K562 (cell line): Measurements from ENCODE around the gene PAFAH2. TPM values are rescaled to one million over a fixed set of nuclear protein-coding genes. Genes with fewer than 3 reads are reported as not detected.

Experiments used
- ATF7 ChIP-seq: fragments of 450-650 bp; IDR thresholded peaks from 2 replicates; pipeline ENCODE4 v1.7.1; 2014; ENCODE audit warnings: mild to moderate bottlenecking, moderate library complexity
- BDP1 ChIP-seq: IDR thresholded peaks from 3 replicates; pipeline ENCODE4 v1.6.1; 2011; ENCODE audit not compliant: insufficient read length, insufficient read depth
- BRD4 ChIP-seq: fragments of 200-600 bp; sonication (generic); IDR thresholded peaks from 2 replicates; pipeline ENCODE4 v1.6.1; 2017; ENCODE audit warnings: inconsistent platforms
- CBX5 ChIP-seq: IDR thresholded peaks from 2 replicates; pipeline ENCODE4 v1.6.1; 2014; ENCODE audit warnings: low read depth, borderline replicate concordance
- GTF2E2 ChIP-seq: fragments of 200-800 bp; sonication (Bioruptor generic); IDR thresholded peaks from 2 replicates; pipeline ENCODE4 v1.6.1; 2016; ENCODE audit warnings: missing genetic modification characterization, missing compliant biosample characterization
- JUNB ChIP-seq: fragments of 450-650 bp; formaldehyde crosslinking; conservative IDR thresholded peaks from 2 replicates; pipeline ENCODE4 v1.4.0; 2020; ENCODE audit warnings: mild to moderate bottlenecking
- KDM5B ChIP-seq: fragments of 200-600 bp; sonication (generic); IDR thresholded peaks from 2 replicates; pipeline ENCODE4 v1.6.1; 2012; ENCODE audit warnings: low read depth, mild to moderate bottlenecking, moderate library complexity, low read length, control low read depth, inconsistent platforms; ENCODE audit not compliant: insufficient replicate concordance
- MIER1 ChIP-seq: fragments of 450-650 bp; IDR thresholded peaks from 2 replicates; pipeline ENCODE4 v1.6.1; 2016; ENCODE audit warnings: antibody characterized with exemption, mild to moderate bottlenecking, low read depth
- NFIC ChIP-seq: fragments of 450-650 bp; IDR thresholded peaks from 2 replicates; pipeline ENCODE4 v1.6.1; 2017; ENCODE audit warnings: mild to moderate bottlenecking, inconsistent platforms
- NFRKB ChIP-seq: fragments of 450-650 bp; IDR thresholded peaks from 2 replicates; pipeline ENCODE4 v1.6.1; 2016; ENCODE audit warnings: low read depth
- NFYB ChIP-seq: IDR thresholded peaks from 2 replicates; pipeline ENCODE4 v1.6.1; 2011; ENCODE audit warnings: mild to moderate bottlenecking, moderate library complexity; ENCODE audit not compliant: insufficient read length; ENCODE audit errors: extremely low read depth
- PHF20 ChIP-seq: fragments of 450-650 bp; IDR thresholded peaks from 2 replicates; pipeline ENCODE4 v1.6.1; 2018; ENCODE audit not compliant: partially characterized antibody
- RBM22 ChIP-seq: fragments of 200-400 bp; formaldehyde crosslinking; IDR thresholded peaks from 2 replicates; pipeline ENCODE4 v1.6.1; 2018; ENCODE audit warnings: low read length, low read depth; ENCODE audit not compliant: poor library complexity, severe bottlenecking
- RBM39 ChIP-seq: fragments of 200-400 bp; formaldehyde crosslinking; optimal IDR thresholded peaks from 2 replicates; pipeline ENCODE3; 2018; ENCODE audit warnings: low read depth, low read length
- TEAD2 ChIP-seq: fragments of 450-650 bp; IDR thresholded peaks from 2 replicates; pipeline ENCODE4 v1.6.1; 2016; ENCODE audit warnings: missing genetic modification characterization, control low read depth, missing compliant biosample characterization
- TOE1 ChIP-seq, 2 experiments: fragments of 450-650 bp in 1 of 2; sonication (generic) in 1 of 2; formaldehyde crosslinking in 1 of 2; IDR thresholded peaks; 2 replicates each; pipeline versions ENCODE4 v1.7.1 to v1.8.0; 2016 to 2022; ENCODE audit warnings: borderline replicate concordance in 2 of 2, mild to moderate bottlenecking in 2 of 2, antibody characterized with exemption in 1 of 2, inconsistent platforms in 1 of 2, low read depth in 1 of 2, missing genetic modification reagents in 1 of 2, moderate library complexity in 1 of 2
- polyA plus RNA-seq, 8 experiments: library from polyadenylated mRNA; depleted of rRNA in 4 of 8; stranded (reverse) in 5 of 8; unstranded in 3 of 8; fragments of >200 nt; fragmentation: Nextera tagmentation in 2 of 8; fragmentation: Illumina TruSeq in 1 of 8; extraction: Ambion mirVana in 2 of 8; extraction: Trizol in 1 of 8; gene quantifications; 2 replicates each; pipeline versions ENCODE4 v1.2.1 to v1.2.3, GENCODE V29; 2011 to 2014; ENCODE audit warnings: inconsistent platforms in 1 of 8, missing spikeins in 1 of 8
- total RNA-seq, 7 experiments: library from RNA; depleted of rRNA in 6 of 7; stranded (reverse); fragments of >200 nt in 6 of 7; fragmentation: Illumina TruSeq in 2 of 7; extraction: Trizol in 2 of 7; gene quantifications; 2 replicates each; pipeline versions ENCODE4 v1.2.1 to v1.2.3, GENCODE V29; 2011 to 2021; ENCODE audit warnings: low replicate concordance in 1 of 7
- TF ChIP-seq, protein P1 (sequence below): sonication (generic); formaldehyde crosslinking; IDR thresholded peaks from 2 replicates; pipeline ENCODE4 v1.8.1; 2023; ENCODE audit warnings: mild to moderate bottlenecking, missing genetic modification reagents
- TF ChIP-seq, protein P2 (sequence below): fragments of 450-650 bp; IDR thresholded peaks from 2 replicates; pipeline ENCODE4 v1.6.1; 2018; ENCODE audit not compliant: partially characterized antibody
- TF ChIP-seq, protein P3 (sequence below): sonication (generic); formaldehyde crosslinking; IDR thresholded peaks from 2 replicates; pipeline ENCODE4 v1.8.0; 2022; ENCODE audit warnings: mild to moderate bottlenecking, missing genetic modification reagents, borderline replicate concordance
- TF ChIP-seq, protein P4 (sequence below): fragments of 250-450 bp; sonication (Bioruptor Pico); IDR thresholded peaks from 2 replicates; pipeline ENCODE4 v1.8.0; 2022; ENCODE audit warnings: moderate library complexity, mild to moderate bottlenecking, inconsistent platforms

Gene PAFAH2
- total and polyA plus RNA-seq, 9 of the 15 experiments (the other 6 are each of a cell fraction or from before 2014, with no cell fraction given) = 4.2 to 10.9 (median 6.8) TPM

DNA sequence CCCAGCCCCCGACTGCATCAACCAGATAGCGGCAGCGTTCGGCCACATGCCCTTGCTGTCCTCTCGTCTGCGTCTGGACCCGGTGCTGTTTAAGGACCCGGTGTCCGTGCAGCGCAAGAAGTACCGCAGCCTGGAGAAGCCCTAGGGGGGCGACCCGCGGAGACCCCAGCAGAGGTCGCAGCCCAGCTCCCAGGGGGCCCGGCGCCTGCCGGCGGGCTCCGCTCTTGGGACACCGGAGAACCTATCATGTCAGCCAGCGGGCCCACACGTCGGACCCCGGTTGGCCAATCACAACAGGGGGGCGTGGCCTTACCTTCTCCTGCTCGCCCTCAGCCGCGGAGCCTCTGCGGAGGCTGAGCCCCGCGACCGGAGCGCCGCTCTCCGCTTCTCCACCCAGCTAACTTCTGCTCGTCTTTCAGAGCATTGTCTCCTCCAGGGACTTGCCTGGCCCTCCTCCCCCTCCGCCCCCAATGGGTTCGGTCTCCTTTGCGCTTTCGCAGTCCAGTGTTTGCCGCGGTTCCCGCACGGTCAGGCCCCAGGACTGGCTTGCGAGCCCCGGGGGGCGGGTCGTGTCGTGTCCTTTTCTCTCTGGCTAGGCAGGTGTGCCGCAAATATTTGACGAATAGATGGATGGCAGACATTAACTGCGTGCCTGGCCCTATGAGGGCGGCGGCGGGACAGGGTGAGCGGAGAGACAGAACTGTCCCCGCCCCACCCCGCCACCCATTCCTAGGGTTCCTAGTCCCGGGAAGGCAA lies 37.5 kb upstream of the PAFAH2 start (continued):
- TF ChIP-seq TOE1 (IDR thresholded peaks at IDR 0.05; ENCODE audit: borderline replicate concordance) (peak; percentile 66; the same call in 1 of the 2 replicates), TOE1 (CRISPR knock-in tag; IDR thresholded peaks at IDR 0.05; ENCODE audit: borderline replicate concordance, low read depth) (0 out of 2 replicates have a peak, but pooled peaks have one; percentile 43), NFIC (peak; percentile 76), NFRKB (peak; percentile 96), RBM39 (no peak), TEAD2 (tag) (no peak), ATF7 (peak; percentile 80), RBM22 (peak; percentile 19), CBX5 (no peak), MIER1 (peak; percentile 30; the same call in 1 of the 2 replicates), NFYB (peak; percentile 96), KDM5B (peak; percentile 99), BDP1 (no peak), GTF2E2 (no peak), BRD4 (peak; percentile 83; the same call in 1 of the 2 replicates), JUNB (no peak), PHF20 (peak; percentile 70)
- TF ChIP-seq, protein P1, sequence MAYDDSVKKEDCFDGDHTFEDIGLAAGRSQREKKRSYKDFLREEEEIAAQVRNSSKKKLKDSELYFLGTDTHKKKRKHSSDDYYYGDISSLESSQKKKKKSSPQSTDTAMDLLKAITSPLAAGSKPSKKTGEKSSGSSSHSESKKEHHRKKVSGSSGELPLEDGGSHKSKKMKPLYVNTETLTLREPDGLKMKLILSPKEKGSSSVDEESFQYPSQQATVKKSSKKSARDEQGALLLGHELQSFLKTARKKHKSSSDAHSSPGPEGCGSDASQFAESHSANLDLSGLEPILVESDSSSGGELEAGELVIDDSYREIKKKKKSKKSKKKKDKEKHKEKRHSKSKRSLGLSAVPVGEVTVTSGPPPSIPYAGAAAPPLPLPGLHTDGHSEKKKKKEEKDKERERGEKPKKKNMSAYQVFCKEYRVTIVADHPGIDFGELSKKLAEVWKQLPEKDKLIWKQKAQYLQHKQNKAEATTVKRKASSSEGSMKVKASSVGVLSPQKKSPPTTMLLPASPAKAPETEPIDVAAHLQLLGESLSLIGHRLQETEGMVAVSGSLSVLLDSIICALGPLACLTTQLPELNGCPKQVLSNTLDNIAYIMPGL = 0 out of 2 replicates have a peak, but pooled peaks have one; percentile 41
- TF ChIP-seq, protein P2, sequence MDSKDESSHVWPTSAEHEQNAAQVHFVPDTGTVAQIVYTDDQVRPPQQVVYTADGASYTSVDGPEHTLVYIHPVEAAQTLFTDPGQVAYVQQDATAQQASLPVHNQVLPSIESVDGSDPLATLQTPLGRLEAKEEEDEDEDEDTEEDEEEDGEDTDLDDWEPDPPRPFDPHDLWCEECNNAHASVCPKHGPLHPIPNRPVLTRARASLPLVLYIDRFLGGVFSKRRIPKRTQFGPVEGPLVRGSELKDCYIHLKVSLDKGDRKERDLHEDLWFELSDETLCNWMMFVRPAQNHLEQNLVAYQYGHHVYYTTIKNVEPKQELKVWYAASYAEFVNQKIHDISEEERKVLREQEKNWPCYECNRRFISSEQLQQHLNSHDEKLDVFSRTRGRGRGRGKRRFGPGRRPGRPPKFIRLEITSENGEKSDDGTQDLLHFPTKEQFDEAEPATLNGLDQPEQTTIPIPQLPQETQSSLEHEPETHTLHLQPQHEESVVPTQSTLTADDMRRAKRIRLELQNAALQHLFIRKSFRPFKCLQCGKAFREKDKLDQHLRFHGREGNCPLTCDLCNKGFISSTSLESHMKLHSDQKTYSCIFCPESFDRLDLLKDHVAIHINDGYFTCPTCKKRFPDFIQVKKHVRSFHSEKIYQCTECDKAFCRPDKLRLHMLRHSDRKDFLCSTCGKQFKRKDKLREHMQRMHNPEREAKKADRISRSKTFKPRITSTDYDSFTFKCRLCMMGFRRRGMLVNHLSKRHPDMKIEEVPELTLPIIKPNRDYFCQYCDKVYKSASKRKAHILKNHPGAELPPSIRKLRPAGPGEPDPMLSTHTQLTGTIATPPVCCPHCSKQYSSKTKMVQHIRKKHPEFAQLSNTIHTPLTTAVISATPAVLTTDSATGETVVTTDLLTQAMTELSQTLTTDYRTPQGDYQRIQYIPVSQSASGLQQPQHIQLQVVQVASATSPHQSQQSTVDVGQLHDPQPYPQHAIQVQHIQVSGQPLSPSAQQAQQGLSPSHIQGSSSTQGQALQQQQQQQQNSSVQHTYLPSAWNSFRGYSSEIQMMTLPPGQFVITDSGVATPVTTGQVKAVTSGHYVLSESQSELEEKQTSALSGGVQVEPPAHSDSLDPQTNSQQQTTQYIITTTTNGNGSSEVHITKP = no peak
- TF ChIP-seq, protein P3, sequence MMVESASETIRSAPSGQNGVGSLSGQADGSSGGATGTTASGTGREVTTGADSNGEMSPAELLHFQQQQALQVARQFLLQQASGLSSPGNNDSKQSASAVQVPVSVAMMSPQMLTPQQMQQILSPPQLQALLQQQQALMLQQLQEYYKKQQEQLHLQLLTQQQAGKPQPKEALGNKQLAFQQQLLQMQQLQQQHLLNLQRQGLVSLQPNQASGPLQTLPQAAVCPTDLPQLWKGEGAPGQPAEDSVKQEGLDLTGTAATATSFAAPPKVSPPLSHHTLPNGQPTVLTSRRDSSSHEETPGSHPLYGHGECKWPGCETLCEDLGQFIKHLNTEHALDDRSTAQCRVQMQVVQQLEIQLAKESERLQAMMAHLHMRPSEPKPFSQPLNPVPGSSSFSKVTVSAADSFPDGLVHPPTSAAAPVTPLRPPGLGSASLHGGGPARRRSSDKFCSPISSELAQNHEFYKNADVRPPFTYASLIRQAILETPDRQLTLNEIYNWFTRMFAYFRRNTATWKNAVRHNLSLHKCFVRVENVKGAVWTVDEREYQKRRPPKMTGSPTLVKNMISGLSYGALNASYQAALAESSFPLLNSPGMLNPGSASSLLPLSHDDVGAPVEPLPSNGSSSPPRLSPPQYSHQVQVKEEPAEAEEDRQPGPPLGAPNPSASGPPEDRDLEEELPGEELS = no peak
- TF ChIP-seq, protein P4, sequence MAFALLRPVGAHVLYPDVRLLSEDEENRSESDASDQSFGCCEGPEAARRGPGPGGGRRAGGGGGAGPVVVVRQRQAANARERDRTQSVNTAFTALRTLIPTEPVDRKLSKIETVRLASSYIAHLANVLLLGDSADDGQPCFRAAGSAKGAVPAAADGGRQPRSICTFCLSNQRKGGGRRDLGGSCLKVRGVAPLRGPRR (CRISPR knock-in tag) = no peak
